ENCODE data around the gene ZNF708. TPM values are rescaled to one million over a fixed set of nuclear protein-coding genes. Genes with fewer than 3 reads are reported as not detected.

The ZNF708 gene
- total RNA-seq, 1 donor from 2014 or later: 4.5 TPM

DNA sequence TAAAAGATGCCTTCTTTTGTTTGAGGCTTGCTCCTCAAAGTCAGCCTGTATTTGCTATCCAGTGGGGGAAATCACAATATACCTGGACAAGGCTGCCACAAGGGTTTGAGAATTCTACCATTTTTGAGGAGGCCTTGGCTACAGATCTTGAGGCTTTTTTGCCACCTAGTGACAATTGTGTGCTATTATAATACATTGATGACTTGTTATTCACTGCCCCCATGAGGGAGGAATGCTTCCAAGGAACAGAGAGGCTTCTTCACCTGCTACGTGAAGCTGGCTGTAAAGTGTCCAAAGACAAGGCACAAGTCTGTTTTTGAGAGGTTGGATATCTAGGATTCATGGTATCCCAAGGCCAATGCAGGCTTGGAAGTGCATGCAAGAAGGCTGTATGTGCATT is 72.5 kb downstream of the ZNF708 start:
- TF ChIP-seq, protein P1, sequence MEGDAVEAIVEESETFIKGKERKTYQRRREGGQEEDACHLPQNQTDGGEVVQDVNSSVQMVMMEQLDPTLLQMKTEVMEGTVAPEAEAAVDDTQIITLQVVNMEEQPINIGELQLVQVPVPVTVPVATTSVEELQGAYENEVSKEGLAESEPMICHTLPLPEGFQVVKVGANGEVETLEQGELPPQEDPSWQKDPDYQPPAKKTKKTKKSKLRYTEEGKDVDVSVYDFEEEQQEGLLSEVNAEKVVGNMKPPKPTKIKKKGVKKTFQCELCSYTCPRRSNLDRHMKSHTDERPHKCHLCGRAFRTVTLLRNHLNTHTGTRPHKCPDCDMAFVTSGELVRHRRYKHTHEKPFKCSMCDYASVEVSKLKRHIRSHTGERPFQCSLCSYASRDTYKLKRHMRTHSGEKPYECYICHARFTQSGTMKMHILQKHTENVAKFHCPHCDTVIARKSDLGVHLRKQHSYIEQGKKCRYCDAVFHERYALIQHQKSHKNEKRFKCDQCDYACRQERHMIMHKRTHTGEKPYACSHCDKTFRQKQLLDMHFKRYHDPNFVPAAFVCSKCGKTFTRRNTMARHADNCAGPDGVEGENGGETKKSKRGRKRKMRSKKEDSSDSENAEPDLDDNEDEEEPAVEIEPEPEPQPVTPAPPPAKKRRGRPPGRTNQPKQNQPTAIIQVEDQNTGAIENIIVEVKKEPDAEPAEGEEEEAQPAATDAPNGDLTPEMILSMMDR (IDR thresholded peaks at IDR 0.05; ENCODE audit: borderline replicate concordance): peak; percentile 38
- peaks cover 4% of the 10 kb centered on the region for H3K9me3 ChIP-seq (replicated peaks)
- H3K4me3 ChIP-seq: no peak overlapping the region
- H3K27ac ChIP-seq (replicated peaks): no peak overlapping the region
- no peaks in the 10 kb centered on the region for H3K27me3 ChIP-seq (ENCODE audit: low read depth)
- no peak for DNase-seq
- H3K4me1 ChIP-seq: no peaks in the 10 kb centered on the region
- intact Hi-C loops (cut with micrococcal nuclease): no loop called here
- no peaks in the 10 kb centered on the region for H3K36me3 ChIP-seq

Other genes starting within 250 kb of the ZNF708 start
- gene ZNF714, start 247.2 kb downstream of the ZNF708 start, total RNA-seq: 1.7 TPM
- 12.4 TPM for gene ZNF431, start 187.4 kb downstream of the ZNF708 start, total RNA-seq
- gene ZNF738, start 29.6 kb upstream of the ZNF708 start, total RNA-seq: 3.3 TPM
- gene ZNF493, start 67.7 kb upstream of the ZNF708 start, total RNA-seq: 12.0 TPM
- 10.0 TPM for gene ZNF429, start 176.2 kb upstream of the ZNF708 start, total RNA-seq

Data from left ventricle myocardium inferior (tissue), 1 donor.